Right renal pelvis (tissue), 4 donors: ENCODE results near the gene CACNB2. TPM values are rescaled to one million over a fixed set of nuclear protein-coding genes. Genes with fewer than 3 reads are reported as not detected.
A peak's percentile ranks its signal among the peaks of the same experiment; 100 is the strongest.

Experiments
- DNase-seq, 4 donors: peaks; one replicate each; pipeline ENCODE4 v3.0.0-alpha.2; 2013; ENCODE audit warnings: low read depth in 4 of 4, low spot score in 3 of 4, missing footprints in 1 of 4
- polyA plus RNA-seq, 4 donors: library from polyadenylated mRNA; unstranded; fragments of 120-200 nt; gene quantifications; one replicate each; pipeline ENCODE4 v1.2.1, GENCODE V29; 2013; ENCODE audit not compliant: insufficient read length in 4 of 4

CACNB2 gene
- 1 to 10 TPM; 3.0 to 3.4 (median 3.3) TPM for polyA plus RNA-seq

GRCh38 chr10:18140149-18140956 lies at the start of gene CACNB2:
Gene CACNB2 (plus strand): TSS chr10:18140424.
- no peak for DNase-seq

GRCh38 chr10:18094332-18094731 lies 45.9 kb upstream of the CACNB2 start:
- no peak for DNase-seq

GRCh38 chr10:18094793-18095192 lies 45.4 kb upstream of the CACNB2 start:
- no peak for DNase-seq

GRCh38 chr10:18097524-18097923 lies 42.7 kb upstream of the CACNB2 start:
- DNase-seq, result no peak

GRCh38 chr10:18098201-18098600 lies 42.0 kb upstream of the CACNB2 start:
- DNase-seq, result no peak

- DNase-seq, result no peak
These were observed 40.8 kb upstream of the CACNB2 start for GRCh38 chr10:18099415-18099814.

- DNase-seq, result no peak
These were observed 39.6 kb upstream of the CACNB2 start for GRCh38 chr10:18100669-18101068.

GRCh38 chr10:18102404-18102803 lies 37.8 kb upstream of the CACNB2 start:
- DNase-seq, result no peak

- peak; percentile 1 to 16 (median 7) for DNase-seq
These were observed 35.9 kb upstream of the CACNB2 start for GRCh38 chr10:18104223-18104872.

- DNase-seq, result no peak
These were observed 30.8 kb upstream of the CACNB2 start for GRCh38 chr10:18109341-18109870.

- DNase-seq, result no peak
These were observed 26.3 kb upstream of the CACNB2 start for GRCh38 chr10:18113881-18114280.

- DNase-seq, result no peak
These were observed 22.9 kb upstream of the CACNB2 start for GRCh38 chr10:18117276-18117675.

GRCh38 chr10:18122753-18123152 lies 17.5 kb upstream of the CACNB2 start:
- DNase-seq, result no peak

- DNase-seq, result no peak
These were observed 7.2 kb upstream of the CACNB2 start for GRCh38 chr10:18133046-18133445.

- no peak for DNase-seq
These were observed 5.7 kb upstream of the CACNB2 start for GRCh38 chr10:18134509-18134908.

GRCh38 chr10:18134921-18135320 lies 5.3 kb upstream of the CACNB2 start:
- DNase-seq, result no peak

- DNase-seq, result no peak
These were observed 4.0 kb upstream of the CACNB2 start for GRCh38 chr10:18136073-18136791.

- DNase-seq, result no peak
These were observed 3.1 kb upstream of the CACNB2 start for GRCh38 chr10:18137111-18137510.

- no peak for DNase-seq
These were observed 977 bp downstream of the CACNB2 start for GRCh38 chr10:18140957-18141845.

- no peak for DNase-seq
These were observed 1.9 kb downstream of the CACNB2 start for GRCh38 chr10:18142151-18142550.
